Adrenal gland (tissue), 5 donors: ENCODE measurements around the gene VEZT.

ENCODE experiments used
- CTCF ChIP-seq, 6 experiments: fragments of 450-650 bp in 4 of 6; fragments of 200-600 bp in 2 of 6; sonication (generic) in 1 of 6; IDR thresholded peaks; 1 replicate in 5 of 6; 2 replicates in 1 of 6; pipeline versions ENCODE4 v1.5.1 to v1.8.0; 2016 to 2021; ENCODE audit warnings: antibody characterized with exemption in 6 of 6, mild to moderate bottlenecking in 2 of 6, moderate library complexity in 1 of 6
- POLR2A ChIP-seq, 2 donors: fragments of 450-650 bp; IDR thresholded peaks; one replicate each; pipeline ENCODE4 v1.6.1; 2017; ENCODE audit warnings: antibody characterized with exemption in 2 of 2, mild to moderate bottlenecking in 2 of 2, moderate library complexity in 1 of 2
- donor health status: DM: no; HTN: no; CAD: no.

- TF ChIP-seq CTCF (IDR thresholded peaks at IDR 0.05) = no peak
- no peak for TF ChIP-seq POLR2A (IDR thresholded peaks at IDR 0.05)
Measured at GRCh38 chr12:95231190-95231589, 13.6 kb downstream of the VEZT start.
